H1 (cell line): ENCODE data around the gene FPR3. TPM values are rescaled to one million over a fixed set of nuclear protein-coding genes. Genes with fewer than 3 reads are reported as not detected.

ENCODE experiments used
- RAD21 ChIP-seq, 2 experiments: IDR thresholded peaks in 1 of 2; conservative IDR thresholded peaks in 1 of 2; 2 replicates each; pipeline ENCODE4 v1.6.1; 2011; ENCODE audit warnings: low read depth in 2 of 2, low read length in 2 of 2, improper control_type of control experiment in 1 of 2, inconsistent platforms in 1 of 2, mild to moderate bottlenecking in 1 of 2, moderate library complexity in 1 of 2
- SRF ChIP-seq: IDR thresholded peaks from 2 replicates; pipeline ENCODE4 v1.6.1; 2011; ENCODE audit warnings: mild to moderate bottlenecking, low read depth, low read length, moderate library complexity
- polyA plus RNA-seq, 7 experiments: library from polyadenylated mRNA; depleted of rRNA in 3 of 7; stranded (reverse) in 5 of 7; unstranded in 2 of 7; fragments of >200 nt in 5 of 7; fragments of 200-250 nt in 2 of 7; gene quantifications; 1 replicate in 5 of 7; 2 replicates in 1 of 7; 4 replicates in 1 of 7; pipeline versions ENCODE4 v1.2.1 to v1.2.3, GENCODE V29; 2011 to 2013; ENCODE audit warnings: missing spikeins in 2 of 7, mixed read lengths in 2 of 7
- total RNA-seq: library from RNA; stranded (reverse); fragmentation: NEBNext Ultra II Directional; extraction: Animal tissue kit (Norgen Biotek cat#: 25700); gene quantifications from 2 replicates; pipeline ENCODE4 v1.2.1, GENCODE V29; 2021
- TF ChIP-seq, protein P1 (sequence below): IDR thresholded peaks from 2 replicates; pipeline ENCODE4 v1.6.1; 2012; ENCODE audit warnings: inconsistent platforms

The FPR3 gene
- total and polyA plus RNA-seq, 2 of the 8 experiments (the other 6 are each of a cell fraction or from before 2014, with no cell fraction given): not detected

DNA sequence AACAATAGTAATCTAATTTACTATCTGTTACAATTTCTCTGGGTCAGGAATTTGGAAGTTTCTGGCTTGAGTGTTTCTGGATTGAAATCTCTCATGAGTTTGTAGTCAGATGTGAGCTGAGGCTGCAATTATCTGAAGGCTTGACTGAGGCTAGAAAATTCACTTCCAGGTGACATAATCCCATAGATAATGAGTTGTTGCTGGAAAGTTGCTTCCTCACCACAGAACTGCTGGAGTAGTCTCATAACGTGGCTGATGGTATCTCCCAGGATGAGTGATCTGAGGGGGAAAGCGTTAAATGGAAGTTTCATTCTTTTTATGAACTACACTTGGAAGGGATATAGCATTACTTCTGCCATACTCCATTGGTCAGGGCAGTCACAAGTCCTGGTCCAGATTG lies 15.3 kb upstream of the FPR3 start (continued):
- TF ChIP-seq, protein P1, sequence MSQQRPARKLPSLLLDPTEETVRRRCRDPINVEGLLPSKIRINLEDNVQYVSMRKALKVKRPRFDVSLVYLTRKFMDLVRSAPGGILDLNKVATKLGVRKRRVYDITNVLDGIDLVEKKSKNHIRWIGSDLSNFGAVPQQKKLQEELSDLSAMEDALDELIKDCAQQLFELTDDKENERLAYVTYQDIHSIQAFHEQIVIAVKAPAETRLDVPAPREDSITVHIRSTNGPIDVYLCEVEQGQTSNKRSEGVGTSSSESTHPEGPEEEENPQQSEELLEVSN: no peak
- TF ChIP-seq SRF: no peak
- TF ChIP-seq RAD21 (IDR thresholded peaks at IDR 0.05 in 1 of 2, conservative IDR thresholded peaks at IDR 0.05 in 1 of 2; ENCODE audit: low read depth in 2 of 2, low read length in 2 of 2): no peak
